Measurements from ENCODE around the gene SOX21. TPM values are rescaled to one million over a fixed set of nuclear protein-coding genes. Genes with fewer than 3 reads are reported as not detected.

The SOX21 gene
- total and polyA plus RNA-seq, 5 donors = not detected

DNA sequence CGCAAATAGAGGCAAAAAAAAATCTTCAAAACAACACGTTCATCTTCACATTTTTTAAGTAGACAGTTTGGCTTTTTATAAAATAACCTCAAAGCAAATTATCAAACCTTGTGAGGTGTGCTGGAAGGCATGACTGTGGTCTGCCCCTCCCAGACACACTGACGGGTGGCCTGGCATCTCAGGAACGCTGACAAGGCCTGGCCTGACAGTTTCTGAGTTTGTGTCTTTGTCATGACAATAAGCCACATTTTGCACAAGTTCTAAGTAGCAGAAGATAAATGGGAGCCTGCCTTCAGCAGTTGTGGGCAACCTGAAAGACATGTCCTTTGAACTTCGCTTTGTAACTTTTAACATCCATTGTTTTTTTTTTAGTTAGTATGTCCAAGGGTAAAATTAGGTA is 38.5 kb downstream of the SOX21 start:
- H3K27me3 ChIP-seq (ENCODE audit: control insufficient read depth, insufficient read depth) = no peaks in the 10 kb centered on the region
- intact Hi-C loops (cut with DNase I) = no loop called here
- DNase-seq (no peak), ATAC-seq (no peak)
- no peaks in the 10 kb centered on the region for H3K4me1 ChIP-seq (ENCODE audit: control insufficient read depth, insufficient read depth, low read length)
- H3K9me3 ChIP-seq (ENCODE audit: control insufficient read depth, low read length) = no peaks in the 10 kb centered on the region
- H3K4me3 ChIP-seq (ENCODE audit: low read length) = no peak overlapping the region
- WGBS = 58% methylated on average over 5 of the region's 5 CpGs
- no peak overlapping the region for H3K27ac ChIP-seq (ENCODE audit: low read length)

GRCh38 chr13:94672400-94672799 is 39.9 kb downstream of the SOX21 start:
- intact Hi-C loops (cut with DNase I) = no loop called here
- 77% methylated on average over 2 of the region's 2 CpGs for WGBS
- ATAC-seq = no peak

DNA sequence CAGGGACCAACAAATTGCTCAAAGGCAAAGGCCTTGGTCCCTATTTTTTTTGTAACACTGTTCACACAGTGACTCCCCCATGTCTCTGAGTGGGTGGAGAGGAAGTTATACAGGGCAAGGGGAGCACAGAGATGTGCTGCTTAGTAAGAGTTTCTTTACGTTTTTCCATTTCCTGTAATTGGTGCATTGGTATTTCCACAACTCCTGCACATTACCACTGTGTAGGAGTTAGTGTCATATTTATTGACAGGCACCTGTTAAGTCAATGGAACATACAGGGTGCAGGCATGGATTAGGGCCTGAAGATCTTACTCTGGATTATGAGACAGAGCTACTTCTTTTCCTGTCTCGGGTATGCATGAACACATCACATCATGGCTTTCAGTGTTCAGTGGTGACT is 45.2 kb downstream of the SOX21 start:
- no peak for DNase-seq
- 64% methylated on average over 2 of the region's 2 CpGs for WGBS
- intact Hi-C loops (cut with DNase I) = no loop called here
- no peaks in the 10 kb centered on the region for H3K27me3 ChIP-seq (ENCODE audit: control insufficient read depth, insufficient read depth)
- no peaks in the 10 kb centered on the region for H3K9me3 ChIP-seq (ENCODE audit: control insufficient read depth, low read length)
- H3K4me1 ChIP-seq (ENCODE audit: control insufficient read depth, insufficient read depth, low read length) = no peaks in the 10 kb centered on the region
- no peak for ATAC-seq
- H3K27ac ChIP-seq (ENCODE audit: low read length) = no peak overlapping the region
- no peak overlapping the region for H3K4me3 ChIP-seq (ENCODE audit: low read length)

More at GRCh38 chr13:94672400-94672799, 39.9 kb downstream of the SOX21 start:
- Histone ChIP-seq H3K27ac (ENCODE audit: low read length) (no peak overlapping the region), H3K4me1 (ENCODE audit: control insufficient read depth, insufficient read depth, low read length) (no peaks in the 10 kb centered on the region), H3K27me3 (ENCODE audit: control insufficient read depth, insufficient read depth) (no peaks in the 10 kb centered on the region), H3K4me3 (ENCODE audit: low read length) (no peak overlapping the region), H3K9me3 (ENCODE audit: control insufficient read depth, low read length) (no peaks in the 10 kb centered on the region)
- DNase-seq = no peak

GRCh38 chr13:94666065-94666464 is 46.3 kb downstream of the SOX21 start:
- H3K27ac ChIP-seq (ENCODE audit: low read length) = no peak overlapping the region
- no peaks in the 10 kb centered on the region for H3K4me1 ChIP-seq (ENCODE audit: control insufficient read depth, insufficient read depth, low read length)
- DNase-seq (no peak), ATAC-seq (no peak)
- H3K4me3 ChIP-seq (ENCODE audit: low read length) = no peak overlapping the region
- H3K9me3 ChIP-seq (ENCODE audit: control insufficient read depth, low read length) = no peaks in the 10 kb centered on the region
- H3K27me3 ChIP-seq (ENCODE audit: control insufficient read depth, insufficient read depth) = no peaks in the 10 kb centered on the region
- intact Hi-C loops (cut with DNase I) = no loop called here
- WGBS = 84% methylated on average over 7 of the region's 7 CpGs

- Histone ChIP-seq H3K4me1 (ENCODE audit: control insufficient read depth, insufficient read depth, low read length) (no peaks in the 10 kb centered on the region), H3K4me3 (ENCODE audit: low read length) (no peak overlapping the region), H3K9me3 (ENCODE audit: control insufficient read depth, low read length) (no peaks in the 10 kb centered on the region), H3K27ac (ENCODE audit: low read length) (no peak overlapping the region), H3K27me3 (ENCODE audit: control insufficient read depth, insufficient read depth) (no peaks in the 10 kb centered on the region)
- WGBS = 41% methylated on average over 7 of the region's 7 CpGs
- intact Hi-C loops (cut with DNase I) = no loop called here
- ATAC-seq = no peak
- DNase-seq = no peak
These were observed 47.5 kb downstream of the SOX21 start for GRCh38 chr13:94664889-94665288.

- Histone ChIP-seq H3K4me1 (ENCODE audit: control insufficient read depth, insufficient read depth, low read length) (no peaks in the 10 kb centered on the region), H3K4me3 (ENCODE audit: low read length) (no peak overlapping the region), H3K27me3 (ENCODE audit: control insufficient read depth, insufficient read depth) (no peaks in the 10 kb centered on the region), H3K27ac (ENCODE audit: low read length) (no peak overlapping the region), H3K9me3 (ENCODE audit: control insufficient read depth, low read length) (no peaks in the 10 kb centered on the region)
- DNase-seq (no peak), ATAC-seq (no peak)
- WGBS = 28% methylated on average over 12 of the region's 12 CpGs
- intact Hi-C loops (cut with DNase I) = no loop called here
These were observed 49.9 kb downstream of the SOX21 start for GRCh38 chr13:94662274-94662945.

DNA sequence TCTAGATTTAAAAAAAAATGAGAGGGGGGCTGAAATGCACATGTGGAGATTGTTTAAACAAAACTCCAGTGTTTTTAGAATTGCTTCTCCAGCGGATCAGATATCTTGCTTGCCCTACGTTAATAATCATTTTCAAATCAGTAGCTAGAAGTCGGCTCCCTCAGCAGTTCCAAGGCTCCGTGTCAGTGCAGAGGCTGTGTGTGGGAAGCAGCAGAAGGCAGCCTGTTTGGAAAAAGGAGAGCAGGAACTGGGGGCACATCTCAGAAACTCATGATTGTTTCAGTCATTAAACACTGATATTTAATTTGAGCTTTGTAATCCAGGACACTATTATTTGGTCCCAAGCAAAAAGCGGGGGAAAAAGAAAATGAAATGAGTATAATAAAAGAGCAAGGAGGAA is 50.9 kb downstream of the SOX21 start:
- DNase-seq = no peak
- intact Hi-C loops (cut with DNase I) = no loop called here
- 61% methylated on average over 5 of the region's 5 CpGs for WGBS
- no peaks in the 10 kb centered on the region for H3K4me1 ChIP-seq (ENCODE audit: control insufficient read depth, insufficient read depth, low read length)
- H3K27ac ChIP-seq (ENCODE audit: low read length) = no peak overlapping the region
- H3K27me3 ChIP-seq (ENCODE audit: control insufficient read depth, insufficient read depth) = no peaks in the 10 kb centered on the region
- ATAC-seq = no peak
- H3K9me3 ChIP-seq (ENCODE audit: control insufficient read depth, low read length) = no peaks in the 10 kb centered on the region
- H3K4me3 ChIP-seq (ENCODE audit: low read length) = no peak overlapping the region

DNA sequence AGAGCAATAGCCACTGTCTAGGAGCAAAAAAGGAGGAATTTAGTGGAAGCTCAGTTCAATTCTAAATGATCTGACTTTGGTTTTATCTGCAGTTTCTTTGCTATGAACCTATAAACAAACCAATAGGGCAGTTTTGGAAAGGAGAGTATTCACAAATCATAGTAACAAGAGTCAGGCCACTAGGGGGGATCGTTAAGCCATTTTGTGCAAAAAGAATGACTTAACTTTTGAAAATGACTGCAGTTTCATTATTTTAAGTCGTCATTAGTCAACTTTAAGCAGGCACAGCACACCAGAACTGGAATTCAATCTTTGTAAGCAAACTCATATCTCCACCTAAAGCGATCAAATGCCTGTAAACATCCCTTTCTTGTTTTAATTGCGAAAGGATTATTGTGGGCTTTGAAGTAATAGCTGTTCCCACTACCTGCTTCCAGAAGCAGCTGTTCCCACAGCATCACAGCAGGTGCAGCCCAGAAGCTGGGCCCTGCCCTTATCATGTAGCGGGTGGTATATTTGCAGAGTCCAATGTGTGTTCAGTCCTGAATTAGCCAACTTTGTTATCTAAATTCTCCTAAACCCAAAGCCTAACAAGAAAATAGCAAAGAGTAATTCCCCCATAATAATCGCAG is 51.5 kb downstream of the SOX21 start:
- Histone ChIP-seq H3K4me1 (ENCODE audit: control insufficient read depth, insufficient read depth, low read length) (no peaks in the 10 kb centered on the region), H3K27me3 (ENCODE audit: control insufficient read depth, insufficient read depth) (no peaks in the 10 kb centered on the region), H3K27ac (ENCODE audit: low read length) (no peak overlapping the region), H3K9me3 (ENCODE audit: control insufficient read depth, low read length) (no peaks in the 10 kb centered on the region), H3K4me3 (ENCODE audit: low read length) (no peak overlapping the region)
- DNase-seq (no peak), ATAC-seq (no peak)
- intact Hi-C loops (cut with DNase I) = no loop called here
- 45% methylated on average over 6 of the region's 6 CpGs for whole genome bisulfite sequencing

Other genes with a start within 250 kb of the SOX21 start
- gene DCT, start 232.9 kb downstream of the SOX21 start, total RNA-seq = under 1 TPM; 0.24 to 0.46 (median 0.39) TPM
- 0.18 TPM for gene DCT, start 232.9 kb downstream of the SOX21 start, polyA plus RNA-seq
- 1 to 10 TPM; 5.2 to 5.8 (median 5.5) TPM for gene TGDS, start 116.4 kb downstream of the SOX21 start, total RNA-seq
- gene TGDS, start 116.4 kb downstream of the SOX21 start, polyA plus RNA-seq = 4.9 TPM
- 1 to 10 TPM; 3.4 to 4.8 (median 4.1) TPM for gene GPR180, start 110.7 kb downstream of the SOX21 start, total RNA-seq
- 1.6 TPM for gene GPR180, start 110.7 kb downstream of the SOX21 start, polyA plus RNA-seq